Activated gamma-delta T cell (primary cell): ENCODE measurements around the gene KRT78.

Experiments
- DNase-seq: peaks from one replicate; lab custom pipeline; 2025; lab: John Stamatoyannopoulos, UW

Gene KRT78

DNA sequence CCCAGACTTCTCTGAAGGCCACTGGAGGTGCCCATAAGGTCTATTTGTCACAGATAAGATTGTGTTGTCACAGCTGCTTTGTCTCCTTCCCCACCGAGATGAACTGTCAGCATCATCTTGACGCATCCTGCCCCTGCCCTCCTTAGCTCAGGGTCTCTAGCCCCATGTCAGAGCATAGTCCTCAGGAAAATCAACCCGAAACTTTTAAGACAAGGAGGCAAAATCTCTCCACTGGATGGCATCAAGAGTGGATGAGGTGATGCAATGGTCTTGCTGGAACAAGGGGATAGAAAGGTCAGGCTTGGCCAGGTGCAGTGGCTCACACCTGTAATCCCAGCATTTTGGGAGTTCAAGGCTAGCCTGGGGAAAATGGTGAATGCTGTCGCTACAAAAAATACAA is 22.8 kb downstream of the KRT78 start:
- DNase-seq: no peak

DNA sequence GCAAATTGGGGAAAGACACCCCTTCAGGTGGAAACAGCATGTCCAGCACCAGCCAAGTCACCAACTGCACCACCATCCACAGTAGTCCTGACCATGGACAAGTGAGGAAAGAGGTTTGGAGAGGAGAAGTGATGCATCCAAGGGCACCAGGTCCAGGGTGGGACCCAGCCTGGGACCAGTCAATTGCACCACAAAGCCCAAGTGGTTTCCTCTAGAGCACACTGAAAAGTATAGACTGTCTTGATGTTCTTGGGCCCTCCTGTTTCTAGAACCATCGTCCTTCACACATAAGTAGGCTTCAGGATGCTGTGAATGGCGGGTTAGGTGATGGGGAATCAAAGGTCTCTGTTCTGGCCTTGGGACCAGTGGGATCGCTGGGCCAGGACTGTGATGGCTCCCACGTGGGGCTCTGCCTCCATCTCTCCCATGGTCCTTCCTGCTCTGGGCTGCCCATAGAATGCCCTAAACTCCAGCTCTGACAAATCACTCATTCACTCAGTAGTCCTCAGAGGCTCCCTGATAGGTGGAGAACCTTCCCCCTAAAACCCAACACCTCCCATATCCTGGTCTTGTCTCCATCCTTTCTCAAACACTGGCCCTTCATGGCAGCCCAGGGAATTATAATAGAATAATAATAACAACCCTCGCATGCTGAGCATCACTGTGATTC is 23.9 kb downstream of the KRT78 start:
- no peak for DNase-seq

DNA sequence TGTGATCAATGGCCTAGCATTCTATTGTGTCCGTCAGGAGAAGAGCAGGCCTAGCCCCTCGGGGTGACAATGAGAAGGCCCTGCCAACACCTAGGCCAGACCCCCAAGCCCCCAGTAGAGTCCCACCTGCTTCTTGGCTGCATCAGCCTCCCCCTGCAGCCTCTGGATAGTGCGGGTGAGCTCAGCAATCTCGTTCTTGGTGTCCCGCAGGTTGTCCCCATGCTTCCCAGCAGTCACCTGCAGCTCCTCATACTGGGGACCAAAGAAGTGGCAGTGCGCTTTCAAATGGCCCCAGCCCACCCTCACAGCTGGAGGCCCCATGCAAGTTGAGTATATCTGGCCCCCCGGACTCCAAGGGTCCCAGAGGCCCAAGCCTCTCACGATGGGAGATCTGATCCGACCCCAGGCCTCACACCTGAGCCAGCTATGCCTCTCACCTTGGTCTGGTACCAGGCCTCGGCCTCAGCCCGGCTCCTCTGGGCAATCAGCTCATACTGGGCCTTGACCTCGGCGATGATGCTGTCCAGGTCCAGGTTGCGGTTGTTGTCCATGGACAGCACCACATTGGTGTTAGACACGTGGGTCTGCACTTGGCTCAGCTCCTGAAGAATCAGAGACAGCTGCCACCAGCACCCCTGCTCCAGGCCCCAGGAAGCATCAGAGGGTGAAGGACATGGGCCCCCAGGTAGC is 24.9 kb downstream of the KRT78 start:
- no peak for DNase-seq

DNA sequence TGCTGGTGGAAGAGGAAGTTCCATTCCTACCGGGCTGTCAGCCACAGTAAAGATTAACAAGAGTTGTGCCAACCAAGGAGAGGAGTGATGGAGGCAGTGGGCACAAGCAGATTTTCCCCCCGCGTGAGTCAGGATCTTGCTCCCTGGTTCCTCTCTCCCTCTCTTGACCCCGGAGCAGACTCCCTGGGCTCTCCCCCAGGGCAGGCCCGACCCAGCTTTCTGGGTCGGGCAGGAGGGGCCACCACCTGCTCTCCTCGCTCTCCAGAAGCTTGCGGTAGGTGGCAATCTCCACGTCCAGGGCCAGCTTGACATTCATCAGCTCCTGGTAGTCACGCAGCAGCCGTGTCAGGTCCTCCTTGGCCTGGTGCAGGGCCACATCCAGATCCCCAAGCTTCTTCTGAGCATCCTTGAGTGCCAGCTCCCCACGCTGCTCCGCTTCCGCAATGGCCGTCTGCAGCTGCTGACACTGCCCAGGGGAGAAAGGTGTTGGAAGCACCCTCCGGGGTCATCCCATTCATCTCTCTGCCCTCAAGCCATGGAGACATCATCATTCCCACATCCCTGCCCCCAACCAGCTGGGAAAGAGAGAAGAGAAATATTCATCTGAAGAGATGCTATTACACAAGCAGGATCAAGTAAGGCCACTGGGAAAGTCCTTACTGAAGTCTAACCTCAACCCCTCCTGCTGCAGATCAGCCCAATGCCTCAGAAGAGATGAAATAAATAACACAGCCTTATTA is 25.9 kb downstream of the KRT78 start:
- no peak for DNase-seq

DNA sequence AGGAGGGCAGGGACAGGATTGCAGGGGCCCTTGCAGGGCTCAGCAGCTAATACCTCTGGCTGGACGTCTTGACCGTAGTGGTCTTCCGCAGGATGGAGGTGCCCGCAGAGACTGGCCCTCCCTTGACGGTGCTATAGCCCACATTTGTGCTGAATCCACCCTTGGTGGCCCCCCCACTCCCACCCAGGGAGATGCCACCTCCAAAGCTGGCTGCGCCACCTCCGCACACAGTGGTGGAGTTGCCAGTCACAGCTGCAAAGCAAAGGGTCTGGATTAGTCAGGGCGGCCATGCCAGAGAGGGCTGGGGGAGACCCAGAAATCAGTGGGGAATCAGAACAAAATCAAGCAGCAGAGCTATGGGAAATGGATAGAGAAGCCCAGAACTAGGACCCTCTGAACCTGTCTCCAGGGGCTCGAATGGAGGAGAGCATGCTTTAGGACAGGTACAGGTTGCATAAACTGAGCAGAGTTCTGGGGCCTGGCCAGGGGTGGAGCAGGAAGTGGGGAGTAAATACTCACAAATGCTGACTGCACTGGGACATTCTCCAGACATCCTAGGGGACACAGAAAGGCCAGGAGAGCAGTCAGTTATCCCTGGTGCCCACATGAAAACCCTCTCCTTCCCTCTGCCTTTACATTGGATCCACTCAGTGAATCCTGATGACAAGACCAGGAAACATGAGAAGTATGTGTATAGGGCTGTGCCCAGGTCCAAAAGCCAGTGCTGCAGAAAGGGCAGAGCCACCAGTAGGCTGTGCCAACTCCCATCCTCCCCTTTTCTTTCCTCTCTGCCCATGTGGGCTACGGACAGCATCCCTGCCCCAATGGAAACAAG is 26.8 kb downstream of the KRT78 start:
- DNase-seq: no peak

DNA sequence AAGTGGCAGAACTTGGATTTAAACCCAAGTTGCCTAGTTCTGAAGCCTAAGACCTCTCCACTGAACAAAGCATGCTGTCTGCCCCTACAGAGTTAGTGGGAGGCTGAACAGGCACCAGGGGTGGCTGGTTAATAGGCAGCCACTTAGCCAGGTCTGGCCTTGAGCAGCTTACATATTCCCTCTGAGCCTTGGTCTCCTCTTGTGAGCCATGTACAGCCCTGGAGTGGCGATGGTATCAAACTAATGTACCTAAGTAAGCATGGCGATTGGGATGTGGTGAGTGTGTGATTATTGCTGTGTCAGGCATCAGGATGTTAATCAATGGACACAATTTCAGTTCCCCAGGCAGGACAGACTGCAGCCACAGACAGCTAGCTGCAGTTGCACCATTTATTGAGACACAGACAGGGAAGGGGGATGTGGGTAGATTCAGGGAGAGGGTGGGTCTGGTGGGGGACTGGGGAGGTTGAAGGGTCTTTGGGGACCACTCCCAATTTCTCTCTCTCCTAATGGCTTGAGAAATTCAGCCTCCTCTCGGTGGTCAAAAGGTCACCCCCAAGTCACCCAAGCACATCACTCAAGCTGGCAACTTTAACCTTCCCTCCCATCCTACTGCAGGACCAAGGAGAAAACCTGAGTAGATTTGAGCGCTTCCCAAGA is 27.6 kb downstream of the KRT78 start:
- no peak for DNase-seq

DNA sequence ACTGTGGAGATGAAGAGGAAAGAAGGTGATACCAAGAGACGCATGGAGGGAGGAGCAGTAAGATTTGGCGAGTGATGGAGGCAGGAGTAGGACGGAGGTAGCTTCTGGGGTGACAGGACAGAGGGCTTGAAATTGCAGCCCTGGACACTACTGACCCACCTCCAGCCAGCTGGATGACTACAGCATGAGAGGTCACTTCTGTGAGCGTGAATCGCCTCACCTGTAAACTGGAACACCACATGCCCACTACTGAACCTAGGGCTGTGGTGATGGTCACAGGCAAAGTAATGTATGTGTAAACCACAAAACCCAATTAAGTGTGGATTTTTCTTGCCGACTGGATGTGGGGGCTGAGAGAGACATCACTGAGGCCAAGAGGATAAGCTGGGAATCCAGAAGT is 28.3 kb downstream of the KRT78 start:
- DNase-seq: no peak

DNA sequence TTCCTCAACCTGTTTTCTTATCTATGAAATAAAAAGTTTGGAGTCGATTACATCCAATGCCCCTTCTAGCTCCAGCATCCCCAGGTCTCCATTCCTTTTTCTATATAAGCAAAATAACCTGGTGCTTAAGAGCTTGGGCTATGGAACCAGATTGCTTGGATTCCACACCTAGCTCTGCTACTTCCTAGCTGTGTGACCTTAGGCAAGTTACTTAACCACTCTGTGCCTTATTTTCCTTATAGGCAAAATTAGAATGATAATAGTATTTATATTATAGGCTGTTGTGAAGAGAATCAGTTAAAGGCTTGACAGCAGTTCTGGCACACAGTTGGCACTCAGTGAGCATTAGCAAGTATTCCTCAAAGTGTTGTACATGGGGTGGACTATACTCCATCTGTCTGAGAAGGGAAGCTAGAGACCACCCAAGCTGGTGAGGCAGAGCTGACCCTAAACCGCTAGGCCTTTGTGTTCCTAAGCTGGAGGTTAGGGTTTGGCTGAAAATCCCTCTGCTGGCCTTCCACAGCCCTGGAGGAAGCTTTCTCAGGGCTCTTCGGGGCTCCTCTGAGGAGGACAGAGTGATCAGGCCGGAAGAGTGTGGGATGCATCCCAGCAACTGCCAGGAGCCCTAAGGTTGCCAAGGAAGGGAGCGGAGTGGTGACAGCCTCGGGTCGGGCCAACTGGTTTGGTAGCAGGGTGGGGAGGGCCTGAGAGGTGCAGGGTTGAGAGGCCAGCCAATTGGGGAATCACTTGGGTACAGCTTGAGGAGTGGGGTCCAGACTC is 28.9 kb downstream of the KRT78 start:
- no peak for DNase-seq

DNA sequence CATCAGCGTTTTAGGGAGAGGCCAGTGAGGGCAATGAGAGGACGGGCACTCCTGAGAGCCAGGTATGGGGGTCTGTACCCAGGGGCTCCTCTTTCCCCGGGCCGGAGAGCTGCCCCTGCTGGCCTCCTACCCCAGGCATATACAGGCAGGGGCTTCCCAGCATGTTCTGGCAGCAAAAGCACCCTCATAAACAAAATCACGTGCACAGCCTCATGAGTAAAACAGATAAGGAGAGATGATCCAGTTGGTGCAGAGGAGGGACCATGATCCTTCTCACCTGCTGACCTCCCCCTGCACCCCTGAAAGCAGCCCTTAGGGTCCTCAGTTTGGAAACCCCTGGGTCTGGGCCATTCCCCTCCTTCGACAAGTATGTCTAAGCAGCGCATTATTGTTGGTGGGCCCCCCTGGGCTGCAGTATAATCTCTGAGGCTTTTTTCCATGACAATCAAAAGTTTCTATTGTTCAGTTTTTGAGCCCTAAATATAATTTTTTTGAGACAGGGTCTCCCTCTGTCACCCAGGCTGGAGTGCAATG is 29.8 kb downstream of the KRT78 start:
- DNase-seq: no peak

DNA sequence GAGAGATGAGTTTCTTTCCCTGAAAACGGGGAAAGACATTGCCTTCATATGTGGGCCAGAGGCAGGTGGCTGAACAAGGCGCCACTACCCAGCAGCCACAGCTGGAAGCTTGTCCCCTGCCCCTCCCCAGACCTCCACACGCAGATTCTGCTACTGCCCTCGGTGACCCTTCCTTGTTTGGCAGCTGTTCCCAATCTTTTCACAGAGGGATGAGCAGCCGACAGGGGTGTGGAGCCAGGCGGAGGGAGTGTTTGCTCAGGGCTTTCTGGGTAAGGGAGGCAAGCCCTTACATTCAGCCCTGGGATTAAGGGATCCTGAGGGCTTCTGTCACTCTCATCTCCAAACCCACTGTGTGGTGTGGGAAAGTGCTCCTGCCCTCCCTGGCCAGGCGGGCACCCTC is 30.4 kb downstream of the KRT78 start:
- DNase-seq: no peak

DNA sequence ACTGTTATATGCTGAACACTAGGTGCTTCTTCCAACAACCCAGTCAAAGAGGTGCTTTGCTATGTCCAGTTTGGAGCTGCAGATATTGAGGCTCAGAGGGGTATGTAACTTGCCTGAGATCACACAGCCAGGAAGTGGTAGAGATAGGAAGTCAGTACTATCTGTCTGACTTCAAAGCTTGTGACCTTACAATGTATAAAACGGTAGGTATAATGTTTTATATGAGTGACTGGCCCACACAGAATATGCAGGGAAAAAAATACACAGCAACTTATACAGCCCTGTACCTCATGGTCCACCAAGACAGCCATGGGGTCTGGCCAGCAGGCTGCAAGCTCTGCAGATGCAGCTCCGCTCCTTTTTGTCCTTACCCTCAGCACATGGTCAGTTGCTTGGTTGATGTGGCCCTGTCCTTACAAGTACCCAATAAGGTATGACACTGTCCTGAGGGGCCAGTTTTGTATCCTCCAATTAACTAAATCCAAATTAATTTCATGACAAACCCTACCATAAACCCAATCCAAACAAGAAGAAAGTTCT is 31.0 kb downstream of the KRT78 start:
- DNase-seq: no peak

DNA sequence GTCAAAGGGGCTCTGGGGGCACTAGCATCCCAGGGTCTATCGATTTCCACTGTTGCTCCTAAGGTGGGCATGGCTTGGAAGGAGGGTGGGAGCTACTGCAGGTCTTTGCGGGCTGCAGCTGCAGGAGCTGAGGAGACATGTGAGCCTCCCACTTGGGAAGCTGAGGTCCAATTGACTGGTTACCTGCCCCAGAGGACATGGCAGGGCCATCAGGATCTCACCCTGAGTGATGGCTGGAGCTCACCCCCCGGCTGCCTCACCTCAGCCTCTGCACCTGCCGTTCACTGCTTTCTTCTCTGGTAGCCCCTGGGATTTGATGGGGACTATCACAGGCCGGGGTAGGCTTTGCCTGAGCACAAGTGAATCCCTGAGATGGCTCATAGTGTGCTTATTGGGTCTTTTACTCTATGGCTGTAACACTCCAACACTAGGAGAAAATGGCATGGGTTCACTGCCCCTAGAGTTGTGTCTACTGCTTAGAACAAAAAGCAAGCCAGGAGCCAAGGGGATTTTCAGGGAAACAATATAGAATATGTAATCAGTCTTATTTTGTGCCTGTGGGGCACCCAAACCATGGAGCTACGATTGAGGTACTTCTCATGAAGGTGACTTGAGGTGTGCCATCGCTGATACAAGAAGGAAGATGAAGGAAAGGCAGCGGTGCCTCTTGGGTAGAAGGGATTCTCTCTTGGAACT is 31.6 kb downstream of the KRT78 start:
- no peak for DNase-seq

DNA sequence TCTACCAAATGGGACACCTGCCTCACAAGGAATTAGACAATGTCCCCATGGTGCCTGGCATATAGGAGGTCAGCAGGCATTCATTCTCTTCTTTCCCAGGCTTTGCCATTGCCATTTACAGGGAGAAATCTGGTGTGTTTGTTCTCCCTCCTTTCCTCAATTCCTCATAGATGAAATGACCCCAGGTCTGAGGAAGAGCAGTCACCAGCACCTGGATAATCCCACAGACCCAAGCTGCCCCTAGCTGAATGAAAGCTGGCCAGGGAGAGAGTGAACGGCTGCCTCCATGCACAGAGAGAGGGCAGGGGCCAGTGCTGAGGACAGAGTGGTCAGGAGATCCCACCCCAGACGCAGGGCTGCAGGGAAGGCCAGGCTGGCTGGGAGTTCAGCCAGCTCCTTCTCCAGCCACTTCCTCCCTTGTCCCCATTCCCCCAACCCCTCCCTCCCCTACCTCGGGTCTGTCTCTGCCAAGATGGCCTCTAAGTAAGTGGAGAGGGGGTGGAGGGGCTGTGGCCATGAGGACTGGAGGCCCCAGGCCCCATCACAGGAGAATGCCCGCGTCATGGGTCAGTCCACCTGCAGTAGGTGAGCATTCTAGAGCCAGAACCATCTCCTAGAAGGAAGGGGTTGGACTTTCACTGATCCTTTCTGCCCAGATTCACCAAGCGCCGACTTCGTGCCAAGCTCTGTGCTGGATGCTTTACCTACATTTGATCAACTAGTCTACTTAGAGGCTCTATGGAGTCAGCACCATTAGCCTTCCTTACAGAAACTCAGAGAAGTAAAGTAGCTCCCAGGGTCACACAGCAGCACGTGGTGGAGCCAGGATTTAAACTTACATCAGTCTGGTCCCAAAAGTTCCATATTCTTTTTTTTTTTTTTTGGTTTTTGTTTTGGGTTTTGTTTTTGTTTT is 32.9 kb downstream of the KRT78 start:
- DNase-seq: no peak

DNA sequence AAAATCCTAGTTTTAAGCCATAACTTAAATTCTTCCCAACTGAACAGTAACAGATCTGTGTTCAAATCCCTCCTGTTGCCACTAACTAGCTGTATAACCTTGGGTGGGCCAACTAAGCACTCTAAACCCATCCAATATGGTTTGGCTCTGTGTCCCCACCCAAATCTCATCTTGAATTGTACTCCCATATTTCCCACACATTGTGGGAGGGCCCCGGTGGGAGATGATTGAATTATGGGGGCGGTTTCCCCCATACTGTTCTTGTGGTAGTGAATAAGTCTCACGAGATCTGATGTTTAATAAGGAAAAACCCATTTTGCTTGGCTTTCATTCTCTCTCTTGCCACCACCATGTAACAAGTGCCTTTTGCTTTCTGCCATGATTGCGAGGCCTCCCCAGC is 33.6 kb downstream of the KRT78 start:
- DNase-seq: no peak

DNA sequence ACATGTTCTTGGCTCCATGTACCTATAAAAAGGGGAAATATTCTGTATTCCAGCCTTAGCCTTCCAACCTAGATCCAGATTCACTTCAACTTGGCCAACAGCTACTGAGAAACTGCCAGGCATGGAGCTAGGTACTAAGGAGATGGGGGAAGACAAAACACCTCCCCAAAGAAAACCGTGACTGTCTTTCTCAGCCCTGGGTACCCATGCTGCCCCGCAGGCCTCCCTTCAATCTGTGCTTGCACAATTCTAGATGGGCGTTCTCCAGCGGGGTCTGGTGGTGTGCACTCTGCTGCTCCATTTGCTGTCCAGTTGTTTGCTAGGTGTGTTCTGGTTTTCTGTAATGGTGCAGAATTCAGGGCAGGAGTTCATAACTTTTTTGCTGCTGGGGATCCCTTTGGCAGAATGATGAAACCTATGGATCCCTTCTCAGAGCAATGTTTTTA is 34.1 kb downstream of the KRT78 start:
- no peak for DNase-seq

DNA sequence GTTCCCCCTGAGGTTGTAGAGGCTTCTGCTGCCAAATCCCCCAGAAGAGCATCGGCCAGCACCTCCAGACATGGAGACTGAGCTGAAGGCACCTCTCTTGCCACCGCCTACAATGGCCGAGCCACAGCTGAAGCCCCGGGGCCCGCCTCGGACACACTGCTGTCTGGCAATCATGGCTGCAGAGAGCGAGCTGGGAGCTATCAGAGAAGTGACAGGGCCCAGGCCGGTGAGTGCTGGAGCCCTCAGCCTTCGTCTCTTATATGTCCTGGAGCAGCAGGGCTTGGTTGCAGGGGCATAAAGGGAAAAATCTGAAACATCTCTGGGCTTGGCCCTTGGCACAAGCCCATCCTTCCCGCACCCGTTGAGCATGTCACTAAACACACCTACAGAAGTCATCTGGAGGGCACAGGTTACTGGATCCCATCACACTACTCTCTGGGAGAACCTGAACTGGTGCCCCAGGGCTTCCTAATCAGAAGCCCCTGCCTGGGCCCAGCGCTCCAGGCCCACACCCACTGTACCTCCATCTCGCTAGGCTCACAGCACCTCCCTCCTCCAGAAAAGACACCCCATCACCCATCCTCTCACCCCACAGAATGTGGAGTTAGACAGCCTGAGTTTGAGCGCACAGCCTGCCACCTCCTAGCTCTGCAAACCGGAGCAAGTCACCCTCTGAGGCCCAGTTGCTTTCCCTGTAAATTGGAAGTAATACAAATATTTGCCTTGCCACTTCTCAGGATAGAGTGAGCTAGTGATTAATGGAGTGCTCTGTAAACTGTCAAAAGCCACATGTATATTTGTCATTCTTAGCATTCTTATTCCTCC is 34.7 kb downstream of the KRT78 start, which contains the start of gene KRT4:
KRT4 (minus strand) TSS at position 232 of the 825 bp plus-strand sequence; CDS start at position 174, 58 bp downstream.
- no peak for DNase-seq

DNA sequence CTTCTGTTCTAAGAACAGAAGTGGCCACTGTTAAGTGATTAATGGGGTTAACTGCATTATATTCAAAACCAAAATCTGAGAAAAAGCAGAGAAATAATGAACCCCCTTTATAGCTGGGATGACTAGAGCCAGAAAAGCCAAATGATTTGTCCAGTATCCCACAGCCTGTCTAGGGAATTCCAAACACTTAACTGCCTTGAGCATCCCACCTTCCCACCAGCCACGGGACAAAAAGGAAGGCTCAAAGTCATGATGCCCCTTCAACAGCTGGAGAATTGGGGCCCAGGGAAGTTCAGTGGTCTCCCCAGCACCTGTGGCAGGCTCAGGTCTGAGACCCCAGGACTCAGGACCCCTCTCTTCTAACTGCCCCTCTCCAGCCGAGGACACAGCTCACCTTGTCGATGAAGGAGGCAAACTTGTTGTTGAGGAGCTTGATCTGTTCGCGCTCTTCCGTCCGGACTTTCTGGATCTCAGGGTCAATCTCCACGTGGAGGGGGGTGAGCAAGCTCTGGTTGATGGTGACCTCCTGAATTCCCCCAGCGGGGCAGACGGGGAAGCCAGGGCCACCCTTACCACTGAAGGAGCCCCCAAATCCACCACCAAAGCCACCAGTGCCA is 35.5 kb downstream of the KRT78 start:
- no peak for DNase-seq
